Activated CD4-positive, alpha-beta T cell treated with anti-CD3 and anti-CD28 coated beads for 1 hour (primary cell): Measurements from ENCODE around the gene ALMS1.
"Not testable (repeated sequence)": the region's sequence is repeated elsewhere in the genome, so short reads cannot be mapped to it uniquely, and the experiment has no call there.

ENCODE experiments used
- DNase-seq: peaks from one replicate; pipeline ENCODE4 v3.0.0-alpha.2; 2020

ALMS1 gene

DNA sequence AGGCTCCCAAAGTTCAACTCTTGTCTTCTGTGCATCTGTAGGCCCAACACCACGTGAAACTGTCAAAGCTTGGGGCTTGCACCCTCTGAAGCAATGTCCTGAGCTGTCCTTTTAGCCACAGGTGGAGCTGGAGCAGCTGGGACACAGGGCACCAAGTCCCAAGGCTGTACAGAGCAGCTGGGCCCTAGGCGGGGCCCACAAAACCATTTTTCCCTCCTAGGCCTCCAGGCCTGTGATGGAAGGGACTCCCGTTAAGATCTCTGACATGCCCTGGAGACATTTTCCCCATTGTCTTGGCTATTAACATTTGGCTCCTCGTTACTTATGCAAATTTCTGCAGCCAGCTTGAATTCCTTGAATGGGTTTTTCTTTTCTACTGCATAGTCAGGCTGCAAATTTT lies 145.1 kb downstream of the ALMS1 start:
- DNase-seq: not testable (repeated sequence)

DNA sequence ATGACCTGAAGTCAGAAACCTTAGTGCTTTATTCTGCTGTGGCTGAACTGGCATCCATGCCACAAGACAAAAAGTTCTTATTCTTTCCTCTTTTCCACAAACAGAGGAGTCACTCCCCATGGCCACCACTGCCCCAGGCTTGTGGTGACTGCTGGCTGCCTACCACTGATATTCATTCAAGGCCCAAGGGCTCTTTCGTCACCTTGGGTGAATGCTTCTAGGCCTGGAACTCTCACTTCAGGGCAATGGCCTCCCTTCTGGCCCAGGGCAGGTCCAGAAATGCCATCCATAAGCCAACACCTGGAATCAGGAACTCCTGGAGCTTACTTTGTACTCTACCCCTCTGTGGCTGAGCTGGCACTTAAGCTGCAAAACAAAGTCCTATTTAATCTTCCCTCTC lies 146.7 kb downstream of the ALMS1 start:
- no peak for DNase-seq

DNA sequence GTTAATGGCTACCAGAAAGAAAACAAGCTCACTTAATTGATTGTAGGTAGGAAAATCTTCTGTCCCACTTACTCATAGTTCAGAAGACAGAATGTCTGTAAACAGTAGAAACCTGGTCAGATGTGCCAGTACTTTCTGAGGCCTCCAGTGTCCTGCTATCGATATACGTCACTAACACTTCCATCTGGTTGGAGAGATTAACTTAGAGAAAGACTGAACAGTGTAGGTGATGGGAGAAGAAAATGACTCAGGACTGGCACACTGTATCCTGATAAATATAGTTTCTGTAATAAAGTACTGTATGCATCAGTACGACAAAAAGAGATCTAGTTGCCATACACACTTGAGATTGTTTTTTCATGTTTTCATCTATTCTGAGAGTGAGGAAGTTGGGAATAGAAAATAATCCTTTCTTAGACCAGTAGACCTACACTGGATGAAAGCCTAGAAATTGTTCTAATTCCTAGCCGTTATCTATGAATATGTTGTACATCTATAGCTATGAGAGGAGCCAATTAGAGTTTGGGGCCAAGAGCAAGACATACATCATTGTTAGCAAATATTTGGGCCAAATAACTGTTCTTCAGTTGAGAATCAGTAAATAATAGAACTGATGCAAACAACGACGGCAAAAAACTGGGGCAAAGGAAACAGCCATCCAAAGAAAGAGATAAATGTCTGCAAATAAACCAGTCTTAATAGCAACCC lies 150.7 kb downstream of the ALMS1 start:
- no peak for DNase-seq

DNA sequence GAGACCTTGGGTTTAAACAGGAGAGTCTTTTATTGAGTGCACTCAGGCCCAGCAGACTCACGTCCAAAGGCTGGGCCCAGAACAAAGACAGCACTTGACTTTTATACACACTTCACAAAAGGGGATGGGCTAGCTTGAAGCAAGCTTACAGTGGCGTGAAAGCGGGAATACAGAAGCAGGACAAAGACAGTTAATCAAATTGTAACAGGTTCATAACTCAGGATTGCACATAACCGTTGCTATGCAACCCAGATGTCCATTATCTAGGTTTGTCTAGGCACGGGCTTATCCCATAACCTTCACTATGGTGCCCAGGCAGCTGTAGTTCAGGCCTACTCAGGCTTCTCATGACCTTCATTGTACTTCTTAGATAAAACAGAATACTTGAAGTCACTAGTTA lies 175.2 kb downstream of the ALMS1 start:
- DNase-seq: not testable (repeated sequence)

DNA sequence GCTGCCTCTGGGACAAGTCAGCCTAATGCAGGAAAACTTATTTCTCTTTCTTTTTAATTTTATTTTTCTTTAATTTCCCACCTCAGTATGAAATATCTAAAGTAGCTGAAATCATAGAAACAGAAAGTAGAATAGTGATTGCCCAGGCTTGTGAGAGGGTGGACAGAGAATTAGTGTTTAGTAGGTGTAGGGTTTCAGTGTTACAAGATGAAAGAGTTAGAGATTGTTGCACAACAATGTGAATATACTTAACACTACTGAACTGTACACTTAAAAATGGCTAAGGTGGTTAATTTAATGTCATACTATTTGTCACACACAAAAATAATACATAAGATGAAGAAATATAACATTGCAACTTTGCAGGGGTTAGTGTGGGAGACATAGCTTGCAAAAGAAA lies 175.8 kb downstream of the ALMS1 start:
- no peak for DNase-seq

DNA sequence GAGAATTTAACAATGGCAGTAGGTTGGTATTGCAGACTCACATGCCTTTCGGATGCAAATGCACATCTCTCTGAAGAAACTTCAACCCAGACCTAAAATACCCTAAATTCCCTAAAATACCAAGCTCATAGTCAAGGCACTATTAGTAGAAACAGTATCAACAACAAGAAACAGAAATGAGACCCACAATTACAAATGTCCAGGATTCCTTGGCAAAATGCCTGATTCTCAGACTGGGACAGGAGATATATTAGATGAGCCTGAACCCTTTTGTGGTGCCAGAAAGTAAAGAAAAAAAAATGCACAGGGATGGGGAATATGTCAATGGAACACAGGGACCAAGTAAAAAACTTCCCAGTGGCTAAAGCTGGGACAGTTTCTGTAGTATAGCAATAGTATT lies 179.3 kb downstream of the ALMS1 start:
- DNase-seq: no peak

DNA sequence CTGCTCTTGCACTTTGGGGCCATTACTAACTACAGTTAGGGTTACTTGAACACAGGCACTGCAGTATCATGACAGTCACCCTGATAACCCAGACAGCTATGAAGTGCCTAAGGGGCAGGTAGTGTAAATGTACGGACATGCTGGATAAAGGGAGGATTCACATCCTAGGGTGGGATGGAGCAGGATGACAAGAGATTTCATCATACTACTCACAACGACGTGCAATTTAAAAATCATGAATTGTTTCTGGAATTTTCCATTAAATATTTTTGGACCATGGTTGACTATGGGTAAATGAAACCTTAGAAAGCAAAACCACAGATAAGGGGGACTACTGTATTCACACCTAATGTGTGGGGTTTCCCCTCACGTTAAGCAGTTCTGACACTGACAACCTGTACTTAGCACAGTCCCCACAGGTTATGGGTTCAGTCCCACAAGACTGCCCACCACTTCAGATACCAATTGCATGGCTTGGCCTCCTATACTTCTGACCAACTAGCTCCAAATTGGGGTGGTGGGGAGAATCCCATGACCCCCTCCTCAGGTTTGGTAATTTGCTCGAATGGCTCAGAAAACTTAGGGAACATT lies 180.7 kb downstream of the ALMS1 start:
- DNase-seq: no peak

DNA sequence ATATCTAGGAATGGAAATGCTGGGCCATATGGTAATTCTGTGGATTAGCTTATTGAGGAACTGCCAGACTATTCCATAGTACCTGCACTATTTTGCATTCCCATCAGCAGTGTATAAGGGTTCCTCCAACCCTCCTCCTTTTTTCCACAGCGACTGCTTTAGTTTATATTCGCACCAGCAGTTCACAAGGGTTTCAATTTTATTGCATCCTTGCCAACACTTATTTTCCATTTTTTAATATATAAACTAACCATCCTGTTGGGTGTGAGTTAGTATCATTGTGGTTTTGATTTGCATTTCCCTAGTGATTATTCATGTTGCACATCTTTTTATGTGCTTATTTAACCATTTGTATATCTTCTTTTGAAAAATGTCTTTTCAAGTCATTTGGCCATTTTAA lies 189.6 kb downstream of the ALMS1 start:
- DNase-seq: no peak

DNA sequence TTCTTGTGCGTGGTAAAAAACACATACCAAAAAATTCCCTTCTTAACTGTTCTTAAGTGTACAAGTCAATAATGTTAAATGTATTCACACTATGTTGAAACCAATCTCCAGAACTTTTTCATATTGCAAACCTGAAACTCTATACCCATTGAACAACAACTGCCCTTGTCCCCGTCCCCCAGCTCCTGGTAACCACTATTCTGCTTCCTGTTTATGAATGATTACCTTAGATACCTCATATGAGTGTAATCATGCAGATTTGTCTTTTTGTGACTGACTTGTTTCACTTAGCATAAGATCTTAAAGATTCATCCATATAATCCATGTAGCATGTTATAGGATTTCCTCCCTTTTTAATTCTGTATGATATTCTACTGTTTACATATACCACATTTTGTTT lies 196.7 kb downstream of the ALMS1 start:
- DNase-seq: no peak

DNA sequence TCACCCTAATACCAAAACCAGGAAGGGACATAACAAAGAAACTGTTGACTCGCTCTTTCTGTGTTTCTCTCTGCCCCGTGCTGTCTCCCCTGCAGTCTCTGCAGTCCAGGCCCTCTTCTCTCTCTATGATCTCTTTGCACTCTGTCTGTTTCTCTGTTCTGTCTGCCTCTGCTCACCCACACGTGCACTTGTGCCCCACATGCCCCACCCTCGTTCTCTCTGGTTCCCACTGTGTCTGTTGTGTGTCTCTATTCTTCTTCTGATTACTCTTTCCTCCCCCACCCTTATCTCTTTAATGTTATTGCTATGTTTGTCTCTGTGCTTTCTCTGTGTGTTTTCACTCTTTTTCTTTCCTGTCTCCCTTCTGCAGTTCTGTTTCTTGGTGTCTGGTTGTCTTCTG lies 202.5 kb downstream of the ALMS1 start:
- no peak for DNase-seq

DNA sequence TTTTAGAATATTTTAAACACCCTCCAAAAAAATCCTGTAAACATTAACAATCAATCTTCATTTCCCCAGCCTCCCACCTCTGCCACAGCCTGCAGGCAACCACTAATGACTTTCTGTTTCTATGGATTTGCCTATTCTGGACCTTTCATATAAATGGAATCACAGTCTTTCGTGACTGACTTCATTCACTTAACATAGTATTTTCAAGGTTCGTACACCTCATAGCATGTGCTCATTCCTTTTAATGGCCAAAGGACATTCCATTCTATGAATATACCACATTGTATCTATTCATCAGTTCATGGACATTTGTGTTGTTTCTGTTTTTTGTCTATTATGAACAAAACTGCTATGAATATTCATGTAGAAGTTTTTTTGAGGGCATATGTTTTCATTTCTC lies 208.0 kb downstream of the ALMS1 start:
- DNase-seq: no peak

DNA sequence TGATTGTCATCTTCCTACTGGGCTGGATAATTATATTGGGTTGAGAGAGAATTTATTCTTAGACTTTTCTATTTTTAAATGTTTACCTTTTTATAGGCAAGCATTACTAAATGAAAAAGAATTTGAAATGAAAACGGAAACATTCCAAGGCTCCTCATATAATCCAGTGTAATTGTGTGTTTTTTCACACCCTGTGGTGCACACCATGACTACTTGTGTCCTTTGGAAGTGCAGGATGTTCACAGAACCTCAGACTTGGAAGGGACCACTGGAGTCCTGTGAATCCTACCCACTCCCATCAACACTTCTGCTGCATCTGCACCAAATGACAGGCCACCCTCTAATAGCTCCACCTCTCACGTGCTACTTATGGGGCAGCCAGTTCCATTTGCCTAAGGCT lies 208.6 kb downstream of the ALMS1 start:
- no peak for DNase-seq

DNA sequence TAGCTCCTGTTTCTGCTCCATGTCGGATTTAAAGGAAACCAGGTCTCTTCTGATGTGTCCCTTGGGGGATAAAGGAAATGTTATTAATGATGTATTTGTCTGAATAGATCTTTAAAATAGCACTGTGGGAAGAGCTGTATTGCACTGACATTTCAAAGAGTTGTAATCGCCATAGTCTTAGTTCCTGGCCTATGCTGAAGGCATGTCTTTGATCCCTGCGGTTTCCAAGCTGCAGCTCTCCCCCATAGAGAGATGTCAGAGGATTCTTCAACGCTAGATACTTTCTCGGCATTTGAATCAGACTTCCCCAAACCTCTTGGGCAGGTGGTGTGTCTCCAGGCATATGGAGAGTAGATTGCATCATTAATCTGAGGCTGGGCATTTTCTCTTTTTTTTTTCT lies 216.1 kb downstream of the ALMS1 start:
- DNase-seq: no peak

DNA sequence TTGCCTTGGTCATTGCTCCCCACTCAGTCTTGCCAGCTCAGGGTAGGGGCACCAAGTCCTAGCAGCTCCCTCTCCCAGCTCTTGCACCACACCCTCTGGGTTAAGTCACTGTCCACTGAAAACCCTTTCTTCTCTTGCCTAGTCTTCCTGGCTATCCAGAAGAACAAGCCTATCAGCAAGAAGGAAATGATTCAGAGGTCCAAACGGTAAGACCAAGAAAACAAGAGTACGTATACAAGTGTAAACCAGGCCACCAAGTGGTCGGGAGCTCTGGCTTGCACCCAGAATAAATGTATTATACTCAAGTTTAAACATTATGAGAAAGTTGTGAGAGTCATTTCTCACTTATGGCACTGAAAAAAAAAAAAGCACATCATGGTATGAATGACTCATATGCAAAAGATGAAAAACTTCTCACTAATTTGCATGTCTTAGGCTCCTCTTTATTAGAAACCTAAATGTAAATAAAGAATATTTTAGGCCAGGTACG lies 217.5 kb downstream of the ALMS1 start:
- not testable (repeated sequence) for DNase-seq

DNA sequence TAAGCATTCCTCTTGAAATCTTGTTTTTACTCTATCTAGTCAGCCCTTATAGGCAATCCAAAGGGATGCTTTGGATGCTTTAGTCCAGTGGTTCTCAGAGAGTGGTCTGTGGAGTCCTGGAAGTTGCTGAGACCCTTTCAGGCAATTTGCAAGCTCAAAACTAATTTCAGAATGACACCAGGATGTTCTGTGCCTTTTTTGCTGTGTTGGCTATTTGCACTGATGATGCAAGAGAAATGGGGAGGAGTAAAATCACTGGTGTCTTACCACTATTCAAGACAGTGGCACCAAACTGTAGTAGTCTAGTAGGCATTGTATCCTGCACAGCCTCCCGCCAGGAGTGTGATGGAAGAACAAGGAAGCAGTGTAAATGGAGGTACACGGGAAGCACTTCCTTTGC lies 219.0 kb downstream of the ALMS1 start:
- DNase-seq: not testable (repeated sequence)

DNA sequence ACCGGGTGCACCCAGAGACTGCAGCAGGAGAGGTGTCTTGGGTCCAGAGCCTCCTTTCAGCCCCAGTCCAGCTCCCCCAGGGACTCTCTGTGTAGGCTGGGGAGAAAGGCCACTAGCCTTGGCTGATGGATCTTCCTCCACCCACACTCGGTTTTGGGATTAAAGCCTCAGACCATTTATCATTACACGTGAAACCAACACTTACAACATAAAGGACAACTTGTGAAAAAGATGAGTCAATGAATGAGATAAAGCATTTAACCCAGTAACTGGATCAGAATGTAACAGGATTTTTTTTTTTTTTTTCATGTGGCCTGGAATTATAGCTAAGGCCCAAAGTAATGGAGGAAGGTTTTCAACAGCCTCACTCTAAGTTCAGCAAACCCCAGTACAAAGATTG lies 224.5 kb downstream of the ALMS1 start:
- DNase-seq: no peak

DNA sequence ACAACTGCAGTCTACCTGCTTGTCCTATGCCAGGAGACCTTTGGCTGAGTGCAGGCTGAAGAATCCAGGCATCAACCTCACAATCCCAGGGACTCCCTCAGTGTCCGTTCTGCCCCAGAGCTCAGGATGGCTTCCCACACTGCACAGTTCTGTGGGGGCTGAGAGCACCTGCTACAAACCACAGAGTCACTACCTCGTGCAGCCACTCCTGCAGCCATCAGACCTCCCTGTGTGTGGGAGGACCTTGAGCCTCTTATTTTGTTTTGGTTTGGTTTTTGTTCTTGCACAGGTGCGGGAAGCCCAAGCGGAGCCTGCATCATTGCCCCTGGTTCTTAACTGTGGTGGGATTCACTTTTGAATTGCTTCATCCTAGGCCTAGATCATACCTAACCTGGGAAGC lies 225.6 kb downstream of the ALMS1 start:
- DNase-seq: no peak

DNA sequence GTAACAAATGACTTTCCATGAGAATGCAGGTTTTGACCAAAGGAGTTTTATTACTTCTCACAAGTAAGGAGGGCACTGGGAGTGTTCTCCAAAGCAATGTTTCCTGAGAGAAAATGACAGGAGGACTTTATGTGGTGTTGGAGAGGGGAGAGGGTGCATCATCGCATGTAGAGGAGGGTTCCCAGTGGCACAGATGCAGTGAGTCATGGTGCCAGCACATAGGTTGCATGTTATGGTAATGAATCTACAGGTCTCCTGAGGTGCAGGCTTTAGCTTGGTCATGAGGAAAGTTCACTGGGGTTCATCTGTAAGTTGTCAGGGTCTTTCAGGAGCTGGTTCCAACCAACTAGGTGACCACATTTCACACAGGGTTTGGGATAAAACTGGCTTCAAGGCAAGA lies 226.2 kb downstream of the ALMS1 start:
- no peak for DNase-seq

DNA sequence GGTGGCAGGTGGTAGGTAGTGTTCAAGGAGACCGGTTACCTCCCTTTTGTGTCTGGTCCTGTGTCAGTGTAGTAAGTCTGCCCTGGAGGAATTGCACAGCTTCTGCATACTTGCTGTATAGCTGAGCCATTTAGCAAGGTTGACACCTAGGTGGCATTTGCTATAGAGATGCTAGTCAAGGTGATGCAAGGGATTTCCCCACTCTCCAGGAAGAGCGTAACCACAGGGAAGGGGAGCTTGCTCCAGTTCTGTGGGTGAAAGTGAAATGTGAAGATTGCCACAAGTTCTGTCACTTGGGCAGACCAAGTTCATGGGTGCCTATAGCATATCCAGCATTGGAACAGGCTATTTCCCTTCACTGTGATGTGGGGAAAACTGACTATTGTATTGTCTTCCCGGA lies 228.5 kb downstream of the ALMS1 start:
- DNase-seq: no peak

DNA sequence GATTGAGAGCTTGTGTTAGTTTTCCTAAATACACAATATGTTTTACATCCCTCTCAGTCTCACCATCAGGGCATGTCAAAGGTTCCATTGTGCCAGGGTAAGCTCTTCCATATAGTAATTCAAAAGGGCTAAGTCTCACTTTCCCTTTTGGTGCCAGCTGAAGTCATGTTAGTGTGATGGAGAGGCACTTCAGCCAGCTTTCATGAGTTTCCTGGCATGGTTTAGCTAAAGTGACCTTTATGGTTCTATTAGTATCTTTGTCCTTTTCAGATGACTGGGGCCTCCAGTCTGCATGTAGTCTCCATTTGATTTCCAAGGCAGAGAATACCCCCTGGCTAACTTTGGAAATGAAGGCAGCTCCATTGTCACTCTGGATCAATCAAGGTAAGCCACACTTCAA lies 229.4 kb downstream of the ALMS1 start:
- DNase-seq: no peak

DNA sequence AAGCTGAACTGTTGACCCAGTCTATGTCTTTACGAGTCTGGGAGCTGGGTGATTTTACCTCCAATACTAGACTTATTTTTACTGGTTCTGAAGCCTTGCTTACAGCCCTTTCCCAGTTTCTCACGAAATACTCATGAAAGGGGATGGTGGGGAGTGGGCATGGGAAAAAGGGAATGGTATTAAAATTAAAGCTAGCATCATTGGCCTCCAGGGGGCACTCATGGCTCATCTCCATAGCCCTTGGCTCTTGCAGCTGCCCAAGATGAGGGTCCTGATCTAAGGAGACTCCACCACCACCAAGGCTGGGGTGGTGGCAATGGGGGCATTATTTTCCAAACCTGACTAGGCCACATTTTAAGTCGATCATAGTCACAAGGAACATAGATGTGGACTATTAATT lies 234.3 kb downstream of the ALMS1 start:
- not testable (repeated sequence) for DNase-seq

DNA sequence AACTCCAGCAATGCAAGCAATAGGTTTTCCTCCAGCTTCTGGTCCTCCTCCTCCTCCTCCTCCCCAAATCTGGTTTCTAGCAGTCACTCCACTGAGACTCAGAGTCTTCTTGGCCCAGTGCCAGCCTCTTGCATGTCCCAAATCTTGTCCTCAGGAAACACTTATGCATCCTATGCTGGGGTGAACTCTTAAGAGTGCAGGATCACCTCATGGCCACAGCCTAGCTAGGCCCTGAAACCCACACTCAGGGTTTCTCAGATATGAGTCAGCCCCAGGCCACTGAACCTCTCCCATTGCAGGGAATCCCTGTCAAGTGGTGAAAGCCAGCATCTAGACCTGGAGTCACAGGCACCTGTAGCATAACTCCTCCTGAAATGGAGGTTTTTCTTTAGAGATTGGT lies 238.4 kb downstream of the ALMS1 start:
- not testable (repeated sequence) for DNase-seq

DNA sequence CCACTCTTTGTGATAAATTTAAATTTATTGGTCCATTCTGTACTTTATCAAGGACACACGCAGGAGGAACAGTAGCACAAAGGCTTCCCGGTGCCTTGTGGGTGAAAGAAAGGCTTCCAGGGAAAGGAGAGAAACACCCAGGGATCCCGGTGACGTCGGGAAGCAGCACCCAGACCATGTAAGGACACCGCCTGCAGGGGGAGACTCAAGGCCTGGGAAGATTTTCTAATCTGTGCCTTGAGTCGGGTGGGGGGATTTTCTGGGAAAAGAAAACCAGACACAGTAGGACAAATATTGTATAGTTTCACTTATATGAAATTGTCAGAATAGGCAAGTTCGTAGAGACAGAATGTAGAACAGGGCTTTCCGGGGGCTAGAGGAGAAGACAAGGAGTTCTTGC lies 239.0 kb downstream of the ALMS1 start:
- DNase-seq: not testable (repeated sequence)

DNA sequence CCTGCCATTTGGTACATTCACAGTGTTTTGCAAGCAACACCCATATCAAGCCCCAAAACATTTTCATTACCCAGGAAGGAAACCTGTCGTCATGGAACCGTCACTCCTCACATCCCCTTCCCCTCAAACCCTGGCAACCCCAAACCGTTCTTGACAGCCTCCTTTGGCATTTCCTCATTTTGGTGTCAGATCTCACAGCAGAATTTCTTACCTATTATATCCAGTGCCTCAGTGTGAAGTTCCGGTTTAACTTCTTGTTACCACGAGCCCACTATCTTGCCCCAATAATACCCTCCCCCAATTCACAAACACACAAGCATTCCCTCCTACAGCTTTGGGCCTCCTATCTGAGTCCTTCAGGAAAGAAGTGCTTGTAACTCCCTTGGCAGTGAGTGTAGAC lies 240.6 kb downstream of the ALMS1 start:
- DNase-seq: not testable (repeated sequence)

DNA sequence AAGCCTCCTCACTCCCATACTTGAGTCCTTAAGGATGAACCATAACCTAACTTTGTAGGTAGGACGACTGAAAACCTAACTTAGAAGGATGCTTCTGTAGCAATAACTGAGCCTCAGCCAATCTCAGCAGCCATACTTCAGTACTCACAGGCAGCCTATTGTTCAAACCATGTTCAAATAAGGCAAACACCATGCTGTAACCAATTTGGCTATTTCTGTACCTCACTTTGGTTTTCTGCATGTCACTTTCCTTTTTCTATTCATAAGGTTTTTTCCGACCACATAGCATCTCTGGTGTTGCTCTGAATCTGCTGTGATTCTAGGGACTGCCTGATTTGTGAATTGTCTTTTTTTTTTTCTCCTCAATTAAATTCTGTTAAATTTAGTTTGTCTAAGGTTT lies 242.9 kb downstream of the ALMS1 start:
- not testable (repeated sequence) for DNase-seq
